ENCODE measurements around the gene SPINK1.
"Not testable (repeated sequence)": the region's sequence is repeated elsewhere in the genome, so short reads cannot be mapped to it uniquely, and the experiment has no call there.

SPINK1 gene

DNA sequence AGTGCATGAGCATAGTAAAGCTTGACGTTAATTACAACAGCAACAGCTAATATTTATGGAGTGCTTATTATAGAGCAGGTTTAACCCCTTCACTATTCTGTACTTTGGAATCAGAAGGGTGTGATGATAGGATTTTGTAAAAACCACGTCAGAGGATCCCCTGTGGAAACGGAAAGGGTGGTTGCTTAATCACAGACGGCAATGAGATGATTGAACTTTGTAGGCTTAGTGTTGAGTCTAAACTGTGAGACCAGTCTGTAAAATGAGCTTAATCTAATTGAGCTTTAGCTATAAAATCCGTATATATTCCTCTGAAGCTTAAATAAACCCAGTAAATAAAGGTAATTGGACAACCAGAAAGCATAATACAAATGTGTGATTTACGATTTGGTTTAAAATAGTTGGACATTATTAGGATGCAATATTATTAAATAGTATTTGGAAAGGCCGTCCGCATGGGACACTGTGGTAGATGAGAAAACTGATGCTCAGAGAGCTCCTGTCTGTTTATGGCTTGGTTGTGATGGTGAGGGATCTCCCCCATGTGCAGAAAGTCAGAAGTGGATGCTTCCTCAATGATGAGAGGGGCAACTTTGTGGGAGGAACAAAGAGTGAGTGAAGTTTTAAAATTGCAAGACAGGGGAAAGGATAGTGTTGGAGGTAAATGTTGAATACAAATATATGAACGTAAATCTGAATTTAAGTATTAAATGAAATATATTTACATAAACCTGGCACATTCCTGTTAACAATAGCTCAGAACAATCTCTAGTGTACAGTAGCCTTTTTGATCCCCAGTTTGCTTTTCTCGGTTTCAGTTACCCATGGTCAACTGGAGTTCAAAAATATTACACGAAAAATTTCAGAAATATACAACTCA is 23.7 kb upstream of the SPINK1 start:
- no peak for DNase-seq (ENCODE audit: low read depth in 2 of 2)

- no peak for DNase-seq (ENCODE audit: low read depth in 2 of 2)
Measured at GRCh38 chr5:147854331-147854730, 22.9 kb upstream of the SPINK1 start.

GRCh38 chr5:147853372-147853987 is 22.0 kb upstream of the SPINK1 start:
- no peak for DNase-seq (ENCODE audit: low read depth in 2 of 2)

GRCh38 chr5:147852365-147852764 is 20.9 kb upstream of the SPINK1 start:
- no peak for DNase-seq (ENCODE audit: low read depth in 2 of 2)

GRCh38 chr5:147851578-147851977 is 20.1 kb upstream of the SPINK1 start:
- DNase-seq (ENCODE audit: low read depth in 2 of 2), result no peak

DNA sequence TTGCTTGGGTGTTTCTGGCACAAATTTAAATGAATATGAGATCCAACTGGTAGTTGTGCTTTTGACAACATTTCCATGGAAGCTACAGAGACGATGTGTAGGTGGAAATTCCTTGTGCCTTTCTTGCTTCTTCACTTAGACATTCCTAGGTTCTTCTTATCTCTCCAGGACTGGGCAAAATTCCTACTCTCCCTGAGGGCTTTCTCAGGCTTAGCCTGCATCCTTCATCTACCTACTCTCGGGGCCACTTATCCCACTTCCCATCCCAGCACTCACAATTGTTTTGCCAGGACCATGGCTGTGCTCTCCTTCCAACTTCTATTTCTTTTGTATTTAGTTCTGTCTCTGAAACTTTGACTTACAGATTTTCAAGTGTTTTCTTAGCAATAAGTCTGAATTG is 17.8 kb upstream of the SPINK1 start:
- DNase-seq (ENCODE audit: low read depth in 2 of 2), result no peak

DNA sequence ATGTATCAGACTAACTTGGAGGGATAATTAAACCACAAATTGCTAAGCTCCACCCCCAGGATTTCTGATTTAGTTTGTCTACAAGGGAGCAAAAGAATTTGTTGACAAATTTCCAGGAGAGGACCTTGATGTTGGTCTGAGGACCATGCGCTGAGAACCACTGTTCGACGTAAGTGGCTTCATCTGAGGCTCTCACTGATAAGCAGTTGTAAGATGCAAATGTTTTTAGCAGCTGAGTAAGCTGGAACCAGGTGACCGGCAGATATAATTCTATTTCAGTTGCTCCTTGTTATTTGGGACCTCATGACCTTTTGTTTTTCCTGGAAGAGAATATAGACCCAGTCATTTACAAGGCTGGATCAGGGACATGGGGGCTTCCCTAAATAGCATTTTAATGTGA is 14.1 kb upstream of the SPINK1 start:
- DNase-seq (ENCODE audit: low read depth in 2 of 2), result no peak

GRCh38 chr5:147844846-147845245 is 13.4 kb upstream of the SPINK1 start:
- DNase-seq (ENCODE audit: low read depth in 2 of 2), result no peak

DNA sequence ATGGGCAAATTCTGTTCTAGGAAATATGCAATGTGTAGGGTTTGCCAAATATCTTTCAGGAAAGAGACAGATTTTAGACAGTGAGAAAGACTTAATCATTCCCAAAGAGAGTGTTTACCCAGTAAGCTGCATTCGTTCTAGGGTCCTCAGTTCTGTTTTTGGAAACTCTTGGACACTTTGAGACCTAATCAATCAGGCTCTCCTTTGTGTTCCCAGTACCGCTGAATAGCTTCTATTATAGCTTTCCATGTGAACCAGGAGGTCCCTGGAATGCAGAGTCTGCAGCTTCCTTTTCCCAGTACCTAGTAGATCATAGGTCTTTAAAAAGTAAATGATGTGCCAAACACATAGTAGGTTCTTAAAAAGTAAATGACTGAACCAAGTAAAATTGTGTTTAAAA is 11.4 kb upstream of the SPINK1 start:
- DNase-seq (ENCODE audit: low read depth in 2 of 2), result no peak

- DNase-seq (ENCODE audit: low read depth in 2 of 2), result no peak
Measured at GRCh38 chr5:147836439-147836838, 5.0 kb upstream of the SPINK1 start.

DNA sequence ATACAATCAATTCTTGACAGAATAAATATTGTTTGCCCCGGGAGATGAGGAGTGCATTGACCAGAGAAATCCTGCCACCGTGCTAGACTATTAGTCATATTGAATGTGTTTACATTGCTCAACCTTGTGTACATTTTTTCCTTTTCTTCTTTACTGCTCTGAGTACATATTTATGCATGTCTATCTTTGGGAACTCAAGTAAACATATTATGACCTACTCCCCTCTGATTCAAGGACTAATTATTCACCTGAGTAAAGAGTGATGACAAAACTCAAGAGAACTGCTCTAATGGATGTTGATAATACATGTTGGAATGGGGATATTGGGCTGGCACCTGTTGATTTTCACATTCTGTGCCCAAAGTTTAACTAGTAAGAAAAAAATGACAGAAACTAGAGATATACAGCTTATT is 3.9 kb upstream of the SPINK1 start:
- no peak for DNase-seq (ENCODE audit: low read depth in 2 of 2)

DNA sequence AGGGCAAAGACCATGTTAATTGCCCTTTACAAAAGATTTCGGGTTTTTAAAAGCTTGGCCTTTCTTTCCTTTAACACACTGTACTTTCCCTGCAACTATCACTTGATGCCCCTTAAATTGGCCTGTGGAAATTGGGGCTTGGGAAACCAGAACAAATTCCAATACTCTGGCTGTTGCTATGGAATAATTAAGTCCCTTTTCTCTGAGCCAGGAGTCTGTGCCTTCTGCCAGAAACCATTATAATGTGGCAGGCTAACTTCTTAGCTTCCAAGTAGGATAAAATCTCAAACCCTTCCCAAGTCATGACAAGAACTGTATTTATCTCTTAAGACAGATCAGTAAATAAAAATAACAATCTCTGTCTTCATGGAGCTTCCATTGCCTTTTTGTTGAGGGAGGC is 1.1 kb upstream of the SPINK1 start:
- DNase-seq (ENCODE audit: low read depth in 2 of 2), result no peak

GRCh38 chr5:147830035-147830434 is 1.4 kb downstream of the SPINK1 start:
- DNase-seq (ENCODE audit: low read depth in 2 of 2), result no peak

GRCh38 chr5:147827017-147827416 is 4.5 kb downstream of the SPINK1 start:
- DNase-seq (ENCODE audit: low read depth in 2 of 2), result not testable (repeated sequence)

DNA sequence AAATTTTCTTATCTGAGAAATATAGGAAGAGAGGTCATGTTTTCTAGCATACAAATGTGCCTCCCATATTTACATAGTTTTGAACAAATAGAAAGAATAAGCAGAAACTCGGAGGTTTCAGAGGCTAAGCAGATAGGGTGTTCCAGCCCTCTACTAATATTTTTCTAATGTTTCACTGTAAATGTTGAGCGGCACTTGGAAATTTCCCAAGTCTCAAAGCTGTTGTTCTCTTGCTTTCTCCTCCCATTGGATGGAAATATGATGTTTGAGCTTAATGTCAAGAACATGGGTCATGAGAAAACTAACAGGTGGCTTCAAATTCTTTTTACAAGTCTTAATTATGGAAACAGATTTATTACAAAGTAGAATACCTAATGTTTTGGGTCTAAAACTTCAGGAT is 5.1 kb downstream of the SPINK1 start:
- DNase-seq (ENCODE audit: low read depth in 2 of 2), result no peak

GRCh38 chr5:147822686-147823491 is 8.6 kb downstream of the SPINK1 start:
- DNase-seq (ENCODE audit: low read depth in 2 of 2), result peak in 1 of 2 donors; percentile 8

GRCh38 chr5:147822222-147822621 is 9.2 kb downstream of the SPINK1 start:
- DNase-seq (ENCODE audit: low read depth in 2 of 2), result not testable (repeated sequence)

GRCh38 chr5:147821766-147822165 is 9.7 kb downstream of the SPINK1 start:
- DNase-seq (ENCODE audit: low read depth in 2 of 2), result no peak

GRCh38 chr5:147819261-147819770 is 12.2 kb downstream of the SPINK1 start:
- DNase-seq (ENCODE audit: low read depth in 2 of 2), result no peak

GRCh38 chr5:147818290-147818689 is 13.2 kb downstream of the SPINK1 start:
- no peak for DNase-seq (ENCODE audit: low read depth in 2 of 2)

- no peak for DNase-seq (ENCODE audit: low read depth in 2 of 2)
Measured at GRCh38 chr5:147813696-147814095, 17.8 kb downstream of the SPINK1 start.
